Measurements from ENCODE around the gene GYG2. TPM values are rescaled to one million over a fixed set of nuclear protein-coding genes. Genes with fewer than 3 reads are reported as not detected.
A peak's percentile ranks its signal among the peaks of the same experiment; 100 is the strongest.
"Not testable (repeated sequence)": the region's sequence is repeated elsewhere in the genome, so short reads cannot be mapped to it uniquely, and the experiment has no call there.

GYG2 gene
- total RNA-seq, 1 donor from 2014 or later = not detected

GRCh38 chrX:2804858-2805257, 23.9 kb upstream of the GYG2 start:
- DNase-seq; CTCF ChIA-PET; H3K9me3 Mint-ChIP-seq; H3K27ac Mint-ChIP-seq; H3K36me3 Mint-ChIP-seq (ENCODE audit: low read depth); POLR2A ChIA-PET; intact Hi-C loops (cut with micrococcal nuclease); ATAC-seq (ENCODE audit: low read depth); H3K4me1 Mint-ChIP-seq; H3K4me3 Mint-ChIP-seq: not testable (repeated sequence)
- peaks cover 11% of the 10 kb centered on the region for H3K27me3 Mint-ChIP-seq

GRCh38 chrX:2811271-2811670, 17.5 kb upstream of the GYG2 start:
- Mint-ChIP-seq H3K27ac (no peak overlapping the region), H3K4me1 (peaks cover 3% of the 10 kb centered on the region), H3K36me3 (ENCODE audit: low read depth) (no peaks in the 10 kb centered on the region), H3K27me3 (peaks cover 11% of the 10 kb centered on the region), H3K9me3 (no peaks in the 10 kb centered on the region), H3K4me3 (no peak overlapping the region)
- ATAC-seq (ENCODE audit: low read depth) (no peak), DNase-seq (no peak)
- intact Hi-C loops (cut with micrococcal nuclease) = loop anchor here (5.0 to 10.0 kb wide), 4 partner anchors 104 to 1566 kb away; partner anchors contain the start of gene CD99
- CTCF ChIA-PET = no interaction called here
- no peak for TF ChIP-seq CTCF (IDR thresholded peaks at IDR 0.05)
- POLR2A ChIA-PET = no interaction called here

- POLR2A ChIA-PET; CTCF ChIA-PET; DNase-seq; H3K4me3 Mint-ChIP-seq; H3K9me3 Mint-ChIP-seq; H3K27ac Mint-ChIP-seq; H3K36me3 Mint-ChIP-seq (ENCODE audit: low read depth); H3K4me1 Mint-ChIP-seq: not testable (repeated sequence)
- intact Hi-C loops (cut with micrococcal nuclease) = loop anchor here (5.0 to 10.0 kb wide), 4 partner anchors 105 to 1568 kb away; partner anchors contain the start of gene CD99
- H3K27me3 Mint-ChIP-seq = peaks cover 11% of the 10 kb centered on the region
- ATAC-seq (ENCODE audit: low read depth) = peak; percentile 37
These were observed 16.4 kb upstream of the GYG2 start for GRCh38 chrX:2812161-2812907.

GRCh38 chrX:2817036-2817435, 11.7 kb upstream of the GYG2 start:
- intact Hi-C loops (cut with micrococcal nuclease) = loop anchor here (10.0 kb wide), 1 partner anchor 1572 kb away; no protein-coding TSS in a partner anchor
- CTCF ChIA-PET = no interaction called here
- POLR2A ChIA-PET = no interaction called here

GRCh38 chrX:2819345-2820135, 9.2 kb upstream of the GYG2 start:
- Mint-ChIP-seq H3K4me1 (no peaks in the 10 kb centered on the region), H3K27ac (no peak overlapping the region), H3K27me3 (peaks cover 5% of the 10 kb centered on the region), H3K9me3 (no peaks in the 10 kb centered on the region), H3K36me3 (ENCODE audit: low read depth) (no peaks in the 10 kb centered on the region), H3K4me3 (no peak overlapping the region)
- DNase-seq (no peak), ATAC-seq (ENCODE audit: low read depth) (no peak)
- ChIA-PET CTCF (no interaction called here), POLR2A (no interaction called here)
- intact Hi-C loops (cut with micrococcal nuclease) = loop anchor here (10.0 kb wide), 1 partner anchor 1575 kb away; no protein-coding TSS in a partner anchor
- TF ChIP-seq CTCF (IDR thresholded peaks at IDR 0.05) = no peak

More at GRCh38 chrX:2817036-2817435, 11.7 kb upstream of the GYG2 start:
- H3K36me3 Mint-ChIP-seq (ENCODE audit: low read depth) = no peaks in the 10 kb centered on the region
- H3K27ac Mint-ChIP-seq = no peak overlapping the region
- no peak for ATAC-seq (ENCODE audit: low read depth)
- peaks cover 6% of the 10 kb centered on the region for H3K27me3 Mint-ChIP-seq
- H3K4me3 Mint-ChIP-seq = no peak overlapping the region
- no peaks in the 10 kb centered on the region for H3K9me3 Mint-ChIP-seq
- no peak for DNase-seq
- peaks cover 3% of the 10 kb centered on the region for H3K4me1 Mint-ChIP-seq
- TF ChIP-seq CTCF (IDR thresholded peaks at IDR 0.05) = no peak

GRCh38 chrX:2820136-2820771, 8.5 kb upstream of the GYG2 start:
- Mint-ChIP-seq H3K4me3 (no peak overlapping the region), H3K36me3 (ENCODE audit: low read depth) (no peaks in the 10 kb centered on the region), H3K9me3 (no peaks in the 10 kb centered on the region), H3K27me3 (peaks cover 4% of the 10 kb centered on the region), H3K27ac (no peak overlapping the region), H3K4me1 (no peaks in the 10 kb centered on the region)
- ATAC-seq (ENCODE audit: low read depth) (no peak), DNase-seq (no peak)
- intact Hi-C loops (cut with micrococcal nuclease) = no loop called here
- POLR2A ChIA-PET = no interaction called here
- CTCF ChIA-PET = no interaction called here
- no peak for TF ChIP-seq CTCF (IDR thresholded peaks at IDR 0.05)
